Neural cell (in vitro differentiated cells): ENCODE data around the gene TCP11L1. TPM values are rescaled to one million over a fixed set of nuclear protein-coding genes. Genes with fewer than 3 reads are reported as not detected.

ENCODE experiments used
- H2AFZ ChIP-seq: fragments of 200-600, 300-800 bp; sonication (generic), shearing (Covaris generic); 2 replicates; pipeline ENCODE4 v1.6.0; 2014; ENCODE audit warnings: low read depth, mild to moderate bottlenecking, antibody characterized with exemption, low read length, moderate library complexity
- H3F3A ChIP-seq: fragments of 200-600 bp; shearing (Covaris generic); 2 replicates; pipeline ENCODE4 v1.6.1; 2016; ENCODE audit warnings: mild to moderate bottlenecking, moderate library complexity, mixed read lengths, antibody characterized with exemption, low read length; ENCODE audit not compliant: insufficient read depth, poor library complexity, severe bottlenecking
- H3K27ac ChIP-seq: fragments of 200-600, 300-800 bp; sonication (generic), shearing (Covaris generic); 2 replicates; pipeline ENCODE4 v1.5.1; 2014; ENCODE audit warnings: mild to moderate bottlenecking, low read length, moderate library complexity
- H3K27me3 ChIP-seq: fragments of 300-800, 200-600 bp; sonication (generic), shearing (Covaris generic); 2 replicates; pipeline ENCODE4 v1.6.0; 2014; ENCODE audit warnings: mild to moderate bottlenecking, low read depth, low read length, moderate library complexity; ENCODE audit not compliant: insufficient read depth
- H3K36me3 ChIP-seq: fragments of 300-800, 200-600 bp; sonication (generic), shearing (Covaris generic); 2 replicates; pipeline ENCODE4 v1.5.1; 2014; ENCODE audit warnings: mild to moderate bottlenecking, antibody characterized with exemption, low read length, moderate library complexity; ENCODE audit not compliant: insufficient read depth
- H3K4me2 ChIP-seq: fragments of 300-800, 200-600 bp; sonication (generic), shearing (Covaris generic); 2 replicates; pipeline ENCODE4 v1.6.0; 2014; ENCODE audit warnings: mild to moderate bottlenecking, low read length
- H3K4me3 ChIP-seq: fragments of 300-800, 200-600 bp; sonication (generic), shearing (Covaris generic); 2 replicates; pipeline ENCODE4 v1.5.1; 2014; ENCODE audit warnings: mild to moderate bottlenecking, low read length, moderate library complexity
- H3K79me2 ChIP-seq: fragments of 200-600 bp; shearing (Covaris generic); replicated peaks from 2 replicates; pipeline ENCODE4 v1.6.0; 2014; ENCODE audit warnings: mild to moderate bottlenecking, low read length, moderate library complexity; ENCODE audit not compliant: insufficient read depth
- H3K9ac ChIP-seq: fragments of 300-800, 200-600 bp; sonication (generic), shearing (Covaris generic); 2 replicates; pipeline ENCODE4 v1.6.1; 2016; ENCODE audit warnings: mild to moderate bottlenecking, low read length, mixed read lengths
- H3K9me2 ChIP-seq: fragments of 200-600 bp; shearing (Covaris generic); 2 replicates; pipeline ENCODE4 v1.6.1; 2016; ENCODE audit warnings: mild to moderate bottlenecking, low read length, mixed read lengths; ENCODE audit not compliant: insufficient read depth
- H3K9me3 ChIP-seq: fragments of 200-600, 300-800 bp; sonication (generic), shearing (Covaris generic); 2 replicates; pipeline ENCODE4 v1.6.1; 2016; ENCODE audit warnings: mild to moderate bottlenecking, mixed run types, low read length, moderate library complexity, mixed read lengths
- H4K20me1 ChIP-seq: fragments of 200-600 bp; shearing (Covaris generic); 2 replicates; pipeline ENCODE4 v1.6.1; 2016; ENCODE audit warnings: mild to moderate bottlenecking, mixed run types; ENCODE audit not compliant: insufficient read depth
- EP300 ChIP-seq: fragments of 450-650 bp; conservative IDR thresholded peaks from 2 replicates; pipeline ENCODE4 v1.6.1; 2014; ENCODE audit warnings: antibody characterized with exemption, mild to moderate bottlenecking, moderate library complexity; ENCODE audit not compliant: poor library complexity, severe bottlenecking
- EZH2 ChIP-seq: fragments of 200-600, 300-800 bp; shearing (Covaris generic), sonication (generic); IDR thresholded peaks from 2 replicates; pipeline ENCODE4 v1.6.1; 2014; ENCODE audit warnings: antibody characterized with exemption, low read length, borderline replicate concordance, mild to moderate bottlenecking; ENCODE audit not compliant: insufficient read depth, poor library complexity, severe bottlenecking
- MXI1 ChIP-seq: fragments of 450-650 bp; conservative IDR thresholded peaks from 2 replicates; pipeline ENCODE4 v1.6.1; 2014; ENCODE audit warnings: antibody characterized with exemption, mild to moderate bottlenecking; ENCODE audit not compliant: poor library complexity, severe bottlenecking
- POLR2AphosphoS5 ChIP-seq: IDR thresholded peaks from 2 replicates; pipeline ENCODE4 v1.6.1; 2012
- RAD21 ChIP-seq: fragments of 450-650 bp; conservative IDR thresholded peaks from 2 replicates; pipeline ENCODE4 v1.6.1; 2014; ENCODE audit warnings: antibody characterized with exemption, mild to moderate bottlenecking, moderate library complexity
- SMC3 ChIP-seq: fragments of 450-650 bp; conservative IDR thresholded peaks from 2 replicates; pipeline ENCODE4 v1.6.1; 2014; ENCODE audit warnings: antibody characterized with exemption, mild to moderate bottlenecking, moderate library complexity; ENCODE audit not compliant: poor library complexity
- TAF1 ChIP-seq: IDR thresholded peaks from 2 replicates; pipeline ENCODE4 v1.6.1; 2012; ENCODE audit warnings: low read depth
- polyA plus RNA-seq: library from polyadenylated mRNA; depleted of rRNA; stranded (reverse); fragments of >200 nt; gene quantifications from 2 replicates; pipeline ENCODE4 v1.2.3, GENCODE V29; 2014
- TF ChIP-seq, protein P1 (sequence below): IDR thresholded peaks from 2 replicates; pipeline ENCODE4 v1.6.1; 2012; ENCODE audit warnings: borderline replicate concordance
- TF ChIP-seq, protein P2 (sequence below): fragments of 450-650 bp; IDR thresholded peaks from 2 replicates; pipeline ENCODE4 v1.5.1; 2014; ENCODE audit warnings: antibody characterized with exemption, mild to moderate bottlenecking, moderate library complexity; ENCODE audit not compliant: poor library complexity, severe bottlenecking

Gene TCP11L1
- polyA plus RNA-seq, 1 donor from 2014 or later, result 12.5 TPM

- no peaks in the 10 kb centered on the region for H3F3A ChIP-seq
- H3K9me2 ChIP-seq, result no peaks in the 10 kb centered on the region
- no peaks in the 10 kb centered on the region for H3K9me3 ChIP-seq
- no peak overlapping the region for H3K27ac ChIP-seq
- H3K79me2 ChIP-seq, result no peaks in the 10 kb centered on the region
- H3K36me3 ChIP-seq, result peaks cover 3% of the 10 kb centered on the region
- no peak overlapping the region for H3K4me3 ChIP-seq
- no peaks in the 10 kb centered on the region for H3K27me3 ChIP-seq
- H3K4me2 ChIP-seq, result no peak overlapping the region
- H4K20me1 ChIP-seq, result no peaks in the 10 kb centered on the region
- no peak overlapping the region for H2AFZ ChIP-seq
- TF ChIP-seq POLR2AphosphoS5 (no peak), TAF1 (no peak), EP300 (no peak), SMC3 (no peak), EZH2 (no peak), RAD21 (no peak), MXI1 (no peak)
- TF ChIP-seq, protein P1, sequence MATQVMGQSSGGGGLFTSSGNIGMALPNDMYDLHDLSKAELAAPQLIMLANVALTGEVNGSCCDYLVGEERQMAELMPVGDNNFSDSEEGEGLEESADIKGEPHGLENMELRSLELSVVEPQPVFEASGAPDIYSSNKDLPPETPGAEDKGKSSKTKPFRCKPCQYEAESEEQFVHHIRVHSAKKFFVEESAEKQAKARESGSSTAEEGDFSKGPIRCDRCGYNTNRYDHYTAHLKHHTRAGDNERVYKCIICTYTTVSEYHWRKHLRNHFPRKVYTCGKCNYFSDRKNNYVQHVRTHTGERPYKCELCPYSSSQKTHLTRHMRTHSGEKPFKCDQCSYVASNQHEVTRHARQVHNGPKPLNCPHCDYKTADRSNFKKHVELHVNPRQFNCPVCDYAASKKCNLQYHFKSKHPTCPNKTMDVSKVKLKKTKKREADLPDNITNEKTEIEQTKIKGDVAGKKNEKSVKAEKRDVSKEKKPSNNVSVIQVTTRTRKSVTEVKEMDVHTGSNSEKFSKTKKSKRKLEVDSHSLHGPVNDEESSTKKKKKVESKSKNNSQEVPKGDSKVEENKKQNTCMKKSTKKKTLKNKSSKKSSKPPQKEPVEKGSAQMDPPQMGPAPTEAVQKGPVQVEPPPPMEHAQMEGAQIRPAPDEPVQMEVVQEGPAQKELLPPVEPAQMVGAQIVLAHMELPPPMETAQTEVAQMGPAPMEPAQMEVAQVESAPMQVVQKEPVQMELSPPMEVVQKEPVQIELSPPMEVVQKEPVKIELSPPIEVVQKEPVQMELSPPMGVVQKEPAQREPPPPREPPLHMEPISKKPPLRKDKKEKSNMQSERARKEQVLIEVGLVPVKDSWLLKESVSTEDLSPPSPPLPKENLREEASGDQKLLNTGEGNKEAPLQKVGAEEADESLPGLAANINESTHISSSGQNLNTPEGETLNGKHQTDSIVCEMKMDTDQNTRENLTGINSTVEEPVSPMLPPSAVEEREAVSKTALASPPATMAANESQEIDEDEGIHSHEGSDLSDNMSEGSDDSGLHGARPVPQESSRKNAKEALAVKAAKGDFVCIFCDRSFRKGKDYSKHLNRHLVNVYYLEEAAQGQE, result no peak
- TF ChIP-seq, protein P2, sequence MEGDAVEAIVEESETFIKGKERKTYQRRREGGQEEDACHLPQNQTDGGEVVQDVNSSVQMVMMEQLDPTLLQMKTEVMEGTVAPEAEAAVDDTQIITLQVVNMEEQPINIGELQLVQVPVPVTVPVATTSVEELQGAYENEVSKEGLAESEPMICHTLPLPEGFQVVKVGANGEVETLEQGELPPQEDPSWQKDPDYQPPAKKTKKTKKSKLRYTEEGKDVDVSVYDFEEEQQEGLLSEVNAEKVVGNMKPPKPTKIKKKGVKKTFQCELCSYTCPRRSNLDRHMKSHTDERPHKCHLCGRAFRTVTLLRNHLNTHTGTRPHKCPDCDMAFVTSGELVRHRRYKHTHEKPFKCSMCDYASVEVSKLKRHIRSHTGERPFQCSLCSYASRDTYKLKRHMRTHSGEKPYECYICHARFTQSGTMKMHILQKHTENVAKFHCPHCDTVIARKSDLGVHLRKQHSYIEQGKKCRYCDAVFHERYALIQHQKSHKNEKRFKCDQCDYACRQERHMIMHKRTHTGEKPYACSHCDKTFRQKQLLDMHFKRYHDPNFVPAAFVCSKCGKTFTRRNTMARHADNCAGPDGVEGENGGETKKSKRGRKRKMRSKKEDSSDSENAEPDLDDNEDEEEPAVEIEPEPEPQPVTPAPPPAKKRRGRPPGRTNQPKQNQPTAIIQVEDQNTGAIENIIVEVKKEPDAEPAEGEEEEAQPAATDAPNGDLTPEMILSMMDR, result no peak
- no peak overlapping the region for H3K9ac ChIP-seq
These were observed 24.9 kb downstream of the TCP11L1 start for GRCh38 chr11:33064033-33064825.

GRCh38 chr11:33064866-33065265 lies 25.5 kb downstream of the TCP11L1 start:
- no peaks in the 10 kb centered on the region for H3K27me3 ChIP-seq
- H3K4me2 ChIP-seq, result no peak overlapping the region
- H2AFZ ChIP-seq, result no peak overlapping the region
- TF ChIP-seq EP300 (no peak), EZH2 (no peak)
- no peak overlapping the region for H3K27ac ChIP-seq
- no peaks in the 10 kb centered on the region for H3K79me2 ChIP-seq
- no peaks in the 10 kb centered on the region for H3K9me3 ChIP-seq
- no peaks in the 10 kb centered on the region for H3F3A ChIP-seq
- H3K9me2 ChIP-seq, result no peaks in the 10 kb centered on the region
- no peaks in the 10 kb centered on the region for H3K36me3 ChIP-seq
- H3K4me3 ChIP-seq, result no peak overlapping the region
- no peak overlapping the region for H3K9ac ChIP-seq
- no peaks in the 10 kb centered on the region for H4K20me1 ChIP-seq
